SK-N-SH (cell line): ENCODE measurements around the gene EOLA2.

ENCODE experiments used
- EP300 ChIP-seq, 2 experiments: IDR thresholded peaks; 2 replicates each; pipeline versions ENCODE4 v1.4.0 to v1.6.1; 2012; ENCODE audit warnings: borderline replicate concordance in 1 of 2, low read depth in 1 of 2, low read length in 1 of 2
- JUND ChIP-seq: IDR thresholded peaks from 2 replicates; pipeline ENCODE4 v1.4.0; 2012
- POLR2AphosphoS5 ChIP-seq: IDR thresholded peaks from 2 replicates; pipeline ENCODE4 v1.6.1; 2012; ENCODE audit warnings: low read depth, low read length
- RAD21 ChIP-seq: IDR thresholded peaks from 2 replicates; pipeline ENCODE4 v1.6.1; 2012; ENCODE audit warnings: mild to moderate bottlenecking, low read length
- SIN3A ChIP-seq: IDR thresholded peaks from 2 replicates; pipeline ENCODE4 v1.6.1; 2012; ENCODE audit warnings: low read depth, mild to moderate bottlenecking, low read length, moderate library complexity, borderline replicate concordance
- TAF1 ChIP-seq: IDR thresholded peaks from 2 replicates; pipeline ENCODE4 v1.6.1; 2012; ENCODE audit warnings: low read depth, mild to moderate bottlenecking, low read length, moderate library complexity, borderline replicate concordance
- YY1 ChIP-seq: IDR thresholded peaks from 2 replicates; pipeline ENCODE4 v1.4.0; 2012; ENCODE audit warnings: low read depth, mild to moderate bottlenecking
- TF ChIP-seq, protein P1 (sequence below): fragments of 200-600 bp; sonication (generic); IDR thresholded peaks from 2 replicates; pipeline ENCODE4 v1.6.1; 2017; ENCODE audit warnings: antibody characterized with exemption, mild to moderate bottlenecking, moderate library complexity
- TF ChIP-seq, protein P2 (sequence below): fragments of 150-350 bp; IDR thresholded peaks from 2 replicates; pipeline ENCODE4 v1.6.1; 2017; ENCODE audit warnings: antibody characterized with exemption, low read length, low read depth, borderline replicate concordance
- TF ChIP-seq, protein P3 (sequence below): IDR thresholded peaks from 2 replicates; pipeline ENCODE4 v1.4.0; 2012; ENCODE audit warnings: low read depth
- TF ChIP-seq, protein P4 (sequence below): IDR thresholded peaks from 2 replicates; pipeline ENCODE4 v1.6.1; 2012; ENCODE audit warnings: mild to moderate bottlenecking, low read depth, low read length, moderate library complexity

DNA sequence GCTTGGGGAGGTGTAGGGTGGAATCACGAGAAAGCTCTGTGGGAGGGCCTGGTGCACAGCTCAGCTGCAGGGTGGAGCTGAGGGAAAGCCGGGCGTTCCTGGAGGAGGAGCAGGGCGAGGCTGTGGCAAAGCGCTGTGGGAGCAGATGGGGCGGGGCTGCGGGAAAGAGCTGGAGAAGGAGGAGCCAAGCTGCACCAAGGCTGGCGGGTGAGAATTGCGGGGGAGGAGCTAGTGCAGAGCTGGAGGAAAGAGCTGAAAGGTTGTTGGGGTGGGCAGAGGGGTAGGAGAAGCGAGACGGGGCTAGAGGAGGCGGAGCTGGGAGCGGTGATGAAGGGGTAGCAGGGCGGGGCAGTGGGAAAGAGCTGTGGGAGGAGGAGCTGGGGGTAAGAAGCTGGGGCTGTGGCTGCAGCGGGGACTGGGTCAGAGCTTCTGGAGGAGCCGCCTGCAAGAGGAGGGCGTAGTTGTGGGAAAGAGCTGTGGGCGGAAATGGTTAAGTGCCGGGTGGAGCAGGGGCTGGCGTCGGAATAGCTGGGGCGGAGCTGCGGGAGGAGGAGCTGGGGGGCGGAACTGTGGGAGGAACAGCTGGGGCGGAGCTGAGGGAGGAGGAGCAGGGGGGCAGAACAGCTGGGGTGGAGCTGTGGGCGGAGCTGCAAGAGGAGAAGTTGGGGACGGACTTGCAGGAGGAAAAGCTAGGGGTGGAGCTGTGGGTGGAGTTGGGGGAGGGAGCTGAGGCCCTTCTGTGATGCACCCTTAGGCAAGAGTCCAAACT is 1.8 kb upstream of the EOLA2 start:
- TF ChIP-seq, protein P1, sequence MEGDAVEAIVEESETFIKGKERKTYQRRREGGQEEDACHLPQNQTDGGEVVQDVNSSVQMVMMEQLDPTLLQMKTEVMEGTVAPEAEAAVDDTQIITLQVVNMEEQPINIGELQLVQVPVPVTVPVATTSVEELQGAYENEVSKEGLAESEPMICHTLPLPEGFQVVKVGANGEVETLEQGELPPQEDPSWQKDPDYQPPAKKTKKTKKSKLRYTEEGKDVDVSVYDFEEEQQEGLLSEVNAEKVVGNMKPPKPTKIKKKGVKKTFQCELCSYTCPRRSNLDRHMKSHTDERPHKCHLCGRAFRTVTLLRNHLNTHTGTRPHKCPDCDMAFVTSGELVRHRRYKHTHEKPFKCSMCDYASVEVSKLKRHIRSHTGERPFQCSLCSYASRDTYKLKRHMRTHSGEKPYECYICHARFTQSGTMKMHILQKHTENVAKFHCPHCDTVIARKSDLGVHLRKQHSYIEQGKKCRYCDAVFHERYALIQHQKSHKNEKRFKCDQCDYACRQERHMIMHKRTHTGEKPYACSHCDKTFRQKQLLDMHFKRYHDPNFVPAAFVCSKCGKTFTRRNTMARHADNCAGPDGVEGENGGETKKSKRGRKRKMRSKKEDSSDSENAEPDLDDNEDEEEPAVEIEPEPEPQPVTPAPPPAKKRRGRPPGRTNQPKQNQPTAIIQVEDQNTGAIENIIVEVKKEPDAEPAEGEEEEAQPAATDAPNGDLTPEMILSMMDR, result no peak
- TF ChIP-seq RAD21 (no peak), TAF1 (no peak; the same call in 1 of the 2 replicates), YY1 (no peak), JUND (no peak), SIN3A (peak; percentile 5; the same call in 1 of the 2 replicates), EP300 (IDR thresholded peaks at IDR 0.05; ENCODE audit: borderline replicate concordance in 1 of 2, low read depth in 1 of 2, low read length in 1 of 2) (peak; percentile 11 to 50; a peak in 2 of 4 replicates), POLR2AphosphoS5 (0 out of 2 replicates have a peak, but pooled peaks have one; percentile 39)
- TF ChIP-seq, protein P2, sequence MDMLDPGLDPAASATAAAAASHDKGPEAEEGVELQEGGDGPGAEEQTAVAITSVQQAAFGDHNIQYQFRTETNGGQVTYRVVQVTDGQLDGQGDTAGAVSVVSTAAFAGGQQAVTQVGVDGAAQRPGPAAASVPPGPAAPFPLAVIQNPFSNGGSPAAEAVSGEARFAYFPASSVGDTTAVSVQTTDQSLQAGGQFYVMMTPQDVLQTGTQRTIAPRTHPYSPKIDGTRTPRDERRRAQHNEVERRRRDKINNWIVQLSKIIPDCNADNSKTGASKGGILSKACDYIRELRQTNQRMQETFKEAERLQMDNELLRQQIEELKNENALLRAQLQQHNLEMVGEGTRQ, result no peak
- TF ChIP-seq, protein P3, sequence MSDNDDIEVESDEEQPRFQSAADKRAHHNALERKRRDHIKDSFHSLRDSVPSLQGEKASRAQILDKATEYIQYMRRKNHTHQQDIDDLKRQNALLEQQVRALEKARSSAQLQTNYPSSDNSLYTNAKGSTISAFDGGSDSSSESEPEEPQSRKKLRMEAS, result no peak
- TF ChIP-seq, protein P4, sequence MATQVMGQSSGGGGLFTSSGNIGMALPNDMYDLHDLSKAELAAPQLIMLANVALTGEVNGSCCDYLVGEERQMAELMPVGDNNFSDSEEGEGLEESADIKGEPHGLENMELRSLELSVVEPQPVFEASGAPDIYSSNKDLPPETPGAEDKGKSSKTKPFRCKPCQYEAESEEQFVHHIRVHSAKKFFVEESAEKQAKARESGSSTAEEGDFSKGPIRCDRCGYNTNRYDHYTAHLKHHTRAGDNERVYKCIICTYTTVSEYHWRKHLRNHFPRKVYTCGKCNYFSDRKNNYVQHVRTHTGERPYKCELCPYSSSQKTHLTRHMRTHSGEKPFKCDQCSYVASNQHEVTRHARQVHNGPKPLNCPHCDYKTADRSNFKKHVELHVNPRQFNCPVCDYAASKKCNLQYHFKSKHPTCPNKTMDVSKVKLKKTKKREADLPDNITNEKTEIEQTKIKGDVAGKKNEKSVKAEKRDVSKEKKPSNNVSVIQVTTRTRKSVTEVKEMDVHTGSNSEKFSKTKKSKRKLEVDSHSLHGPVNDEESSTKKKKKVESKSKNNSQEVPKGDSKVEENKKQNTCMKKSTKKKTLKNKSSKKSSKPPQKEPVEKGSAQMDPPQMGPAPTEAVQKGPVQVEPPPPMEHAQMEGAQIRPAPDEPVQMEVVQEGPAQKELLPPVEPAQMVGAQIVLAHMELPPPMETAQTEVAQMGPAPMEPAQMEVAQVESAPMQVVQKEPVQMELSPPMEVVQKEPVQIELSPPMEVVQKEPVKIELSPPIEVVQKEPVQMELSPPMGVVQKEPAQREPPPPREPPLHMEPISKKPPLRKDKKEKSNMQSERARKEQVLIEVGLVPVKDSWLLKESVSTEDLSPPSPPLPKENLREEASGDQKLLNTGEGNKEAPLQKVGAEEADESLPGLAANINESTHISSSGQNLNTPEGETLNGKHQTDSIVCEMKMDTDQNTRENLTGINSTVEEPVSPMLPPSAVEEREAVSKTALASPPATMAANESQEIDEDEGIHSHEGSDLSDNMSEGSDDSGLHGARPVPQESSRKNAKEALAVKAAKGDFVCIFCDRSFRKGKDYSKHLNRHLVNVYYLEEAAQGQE, result no peak
